ENCODE data around the gene MBNL1. TPM values are rescaled to one million over a fixed set of nuclear protein-coding genes. Genes with fewer than 3 reads are reported as not detected.
A peak's percentile ranks its signal among the peaks of the same experiment; 100 is the strongest.

MBNL1 gene
- polyA plus RNA-seq, 3 donors, result 190 to 204 (median 191) TPM

GRCh38 chr3:152353578-152353977 lies 84.8 kb downstream of the MBNL1 start:
- Histone ChIP-seq H2AFZ (ENCODE audit: insufficient read depth, low read depth, low read length, poor library complexity, severe bottlenecking) (no peak overlapping the region), H4K20me1 (ENCODE audit: insufficient read depth, low read length) (peaks cover 99% of the 10 kb centered on the region), H3K27me3 (ENCODE audit: control insufficient read depth in 2 of 2, insufficient read depth in 2 of 2, low read length in 2 of 2) (no peaks in the 10 kb centered on the region), H3K9me3 (replicated peaks in 1 of 2; ENCODE audit: control insufficient read depth in 1 of 2, insufficient read depth in 1 of 2, low read length in 2 of 2) (no peaks in the 10 kb centered on the region), H3K4me1 (ENCODE audit: control insufficient read depth in 1 of 2, insufficient read depth in 2 of 2, low read length in 2 of 2) (peaks cover 5 to 8% of the 10 kb centered on the region in 2 donors), H3K79me2 (ENCODE audit: insufficient read depth, low read length) (peaks cover 100% of the 10 kb centered on the region), H3K4me3 (replicated peaks in 1 of 3; ENCODE audit: low read depth in 2 of 3, low read length in 3 of 3) (no peak overlapping the region), H3K4me2 (replicated peaks; ENCODE audit: extremely low read depth, low read length, poor library complexity, severe bottlenecking) (no peak overlapping the region), H3K27ac (ENCODE audit: low read depth in 1 of 2, low read length in 2 of 2) (peak overlapping the region in 1 of 2 donors; percentile 53), H3K9ac (ENCODE audit: insufficient read depth, low read length, poor library complexity, severe bottlenecking) (no peak overlapping the region), H3K36me3 (replicated peaks in 1 of 2; ENCODE audit: control insufficient read depth in 1 of 2, insufficient read depth in 2 of 2, low read length in 2 of 2) (peaks cover 10 to 42% of the 10 kb centered on the region in 2 donors)
- no peak overlapping the region for H3K4me3 Mint-ChIP-seq
- H3K36me3 Mint-ChIP-seq, result peaks cover 29 to 31% of the 10 kb centered on the region in 2 donors
- TF ChIP-seq, protein P1, sequence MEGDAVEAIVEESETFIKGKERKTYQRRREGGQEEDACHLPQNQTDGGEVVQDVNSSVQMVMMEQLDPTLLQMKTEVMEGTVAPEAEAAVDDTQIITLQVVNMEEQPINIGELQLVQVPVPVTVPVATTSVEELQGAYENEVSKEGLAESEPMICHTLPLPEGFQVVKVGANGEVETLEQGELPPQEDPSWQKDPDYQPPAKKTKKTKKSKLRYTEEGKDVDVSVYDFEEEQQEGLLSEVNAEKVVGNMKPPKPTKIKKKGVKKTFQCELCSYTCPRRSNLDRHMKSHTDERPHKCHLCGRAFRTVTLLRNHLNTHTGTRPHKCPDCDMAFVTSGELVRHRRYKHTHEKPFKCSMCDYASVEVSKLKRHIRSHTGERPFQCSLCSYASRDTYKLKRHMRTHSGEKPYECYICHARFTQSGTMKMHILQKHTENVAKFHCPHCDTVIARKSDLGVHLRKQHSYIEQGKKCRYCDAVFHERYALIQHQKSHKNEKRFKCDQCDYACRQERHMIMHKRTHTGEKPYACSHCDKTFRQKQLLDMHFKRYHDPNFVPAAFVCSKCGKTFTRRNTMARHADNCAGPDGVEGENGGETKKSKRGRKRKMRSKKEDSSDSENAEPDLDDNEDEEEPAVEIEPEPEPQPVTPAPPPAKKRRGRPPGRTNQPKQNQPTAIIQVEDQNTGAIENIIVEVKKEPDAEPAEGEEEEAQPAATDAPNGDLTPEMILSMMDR (IDR thresholded peaks at IDR 0.05), result no peak
- H3K4me1 Mint-ChIP-seq, result no peaks in the 10 kb centered on the region
- H3K27me3 Mint-ChIP-seq (ENCODE audit: low read depth in 3 of 3), result no peaks in the 10 kb centered on the region
- H3K27ac Mint-ChIP-seq, result peak overlapping the region in 3 of 7 donors; percentile 5 to 31 (median 16)
- no peaks in the 10 kb centered on the region for H3K9me3 Mint-ChIP-seq
- DNase-seq, result no peak
- intact Hi-C loops (cut with micrococcal nuclease), result no loop called here

GRCh38 chr3:152355744-152356665 lies 87.3 kb downstream of the MBNL1 start:
- TF ChIP-seq, protein P1 (IDR thresholded peaks at IDR 0.05), result no peak
- Histone ChIP-seq H3K4me1 (ENCODE audit: control insufficient read depth in 1 of 2, insufficient read depth in 2 of 2, low read length in 2 of 2) (no peaks in the 10 kb centered on the region), H3K9me3 (replicated peaks in 1 of 2; ENCODE audit: control insufficient read depth in 1 of 2, insufficient read depth in 1 of 2, low read length in 2 of 2) (no peaks in the 10 kb centered on the region), H3K27me3 (ENCODE audit: control insufficient read depth in 2 of 2, insufficient read depth in 2 of 2, low read length in 2 of 2) (no peaks in the 10 kb centered on the region), H3K4me2 (replicated peaks; ENCODE audit: extremely low read depth, low read length, poor library complexity, severe bottlenecking) (no peak overlapping the region), H3K4me3 (replicated peaks in 1 of 3; ENCODE audit: low read depth in 2 of 3, low read length in 3 of 3) (no peak overlapping the region), H3K79me2 (ENCODE audit: insufficient read depth, low read length) (peaks cover 100% of the 10 kb centered on the region), H3K27ac (ENCODE audit: low read depth in 1 of 2, low read length in 2 of 2) (peak overlapping the region in 1 of 2 donors; percentile 51), H2AFZ (ENCODE audit: insufficient read depth, low read depth, low read length, poor library complexity, severe bottlenecking) (no peak overlapping the region), H3K36me3 (replicated peaks in 1 of 2; ENCODE audit: control insufficient read depth in 1 of 2, insufficient read depth in 2 of 2, low read length in 2 of 2) (peaks cover 13 to 57% of the 10 kb centered on the region in 2 donors), H3K9ac (ENCODE audit: insufficient read depth, low read length, poor library complexity, severe bottlenecking) (no peak overlapping the region), H4K20me1 (ENCODE audit: insufficient read depth, low read length) (peaks cover 99% of the 10 kb centered on the region)
- H3K4me1 Mint-ChIP-seq, result peaks cover 2% of the 10 kb centered on the region
- no peaks in the 10 kb centered on the region for H3K9me3 Mint-ChIP-seq
- H3K27ac Mint-ChIP-seq, result peak overlapping the region in 2 of 7 donors; percentile 77 to 79
- H3K36me3 Mint-ChIP-seq, result peaks cover 31 to 41% of the 10 kb centered on the region in 2 donors
- no peaks in the 10 kb centered on the region for H3K27me3 Mint-ChIP-seq (ENCODE audit: low read depth in 3 of 3)
- intact Hi-C loops (cut with micrococcal nuclease), result loop anchor here in 1 of 2 donors (5.0 kb wide), 1 partner anchor 34 kb away; no protein-coding TSS in a partner anchor
- no peak overlapping the region for H3K4me3 Mint-ChIP-seq
- 100% methylated on average over 3 of the region's 10 CpGs for WGBS (ENCODE audit: insufficient coverage)
- DNase-seq, result no peak
